WTC11 (cell line): ENCODE measurements around the gene PTPRT. TPM values are rescaled to one million over a fixed set of nuclear protein-coding genes. Genes with fewer than 3 reads are reported as not detected.
A peak's percentile ranks its signal among the peaks of the same experiment; 100 is the strongest.

Experiments used
- ATAC-seq: fragments of 200-7000 bp; cut with Tn5 transposase; 2 replicates; pipeline ENCODE4 v1.10.0; 2021; ENCODE audit warnings: mild to moderate bottlenecking, moderate library complexity
- CTCF ChIA-PET: fragments of 300-600 bp; sonication (Branson Sonifier 250); formaldehyde crosslinking; loops from one replicate; lab custom pipeline; 2021; ENCODE audit warnings: antibody characterized with exemption; lab: Charles Lee
- POLR2A ChIA-PET: fragments of 350-600 bp; sonication (Branson Sonifier 250); formaldehyde crosslinking; loops from one replicate; lab custom pipeline; 2021; ENCODE audit warnings: antibody characterized with exemption; lab: Charles Lee
- DNase-seq: peaks from one replicate; pipeline ENCODE4 v3.0.0; 2021; ENCODE audit warnings: low spot score
- H3K27ac Mint-ChIP-seq: 2 replicates; pipeline ENCODE4 v1.8.0; 2021; ENCODE audit warnings: mixed read lengths
- H3K27me3 Mint-ChIP-seq: 2 replicates; pipeline ENCODE4 v1.8.0; 2021; ENCODE audit warnings: low read depth, mild to moderate bottlenecking, moderate library complexity, mixed read lengths
- H3K36me3 Mint-ChIP-seq: 2 replicates; pipeline ENCODE4 v1.8.0; 2021; ENCODE audit warnings: mixed read lengths
- H3K4me1 Mint-ChIP-seq: 2 replicates; pipeline ENCODE4 v1.8.0; 2022; ENCODE audit warnings: mixed read lengths
- H3K4me3 Mint-ChIP-seq: 2 replicates; pipeline ENCODE4 v1.8.0; 2021; ENCODE audit warnings: mild to moderate bottlenecking, moderate library complexity, mixed read lengths
- H3K9me3 Mint-ChIP-seq: 2 replicates; pipeline ENCODE4 v1.8.0; 2021; ENCODE audit warnings: mixed read lengths
- ARID4B ChIP-seq: sonication (generic); formaldehyde crosslinking; IDR thresholded peaks from 2 replicates; pipeline ENCODE4 v1.8.0; 2023; ENCODE audit warnings: missing genetic modification reagents, mild to moderate bottlenecking, borderline replicate concordance
- ATF3 ChIP-seq: sonication (generic); formaldehyde crosslinking; conservative IDR thresholded peaks from 2 replicates; pipeline ENCODE4 v1.8.1; 2022; ENCODE audit warnings: mild to moderate bottlenecking, missing genetic modification reagents
- CTCF ChIP-seq: fragments of 200-600 bp; IDR thresholded peaks from 2 replicates; pipeline ENCODE4 v1.8.0; 2022; ENCODE audit warnings: antibody characterized with exemption
- E2F4 ChIP-seq: sonication (generic); formaldehyde crosslinking; IDR thresholded peaks from 2 replicates; pipeline ENCODE4 v1.8.1; 2022; ENCODE audit warnings: low read depth, mild to moderate bottlenecking, moderate library complexity, missing genetic modification reagents, borderline replicate concordance
- ESRRA ChIP-seq: sonication (generic); formaldehyde crosslinking; IDR thresholded peaks from 2 replicates; pipeline ENCODE4 v1.8.1; 2022; ENCODE audit warnings: mild to moderate bottlenecking, missing genetic modification reagents, borderline replicate concordance
- ETV6 ChIP-seq: sonication (generic); formaldehyde crosslinking; IDR thresholded peaks from 2 replicates; pipeline ENCODE4 v1.8.1; 2022; ENCODE audit warnings: mild to moderate bottlenecking, missing genetic modification reagents
- NFYB ChIP-seq: sonication (generic); formaldehyde crosslinking; conservative IDR thresholded peaks from 2 replicates; pipeline ENCODE4 v1.8.0; 2022; ENCODE audit warnings: low read depth, missing genetic modification reagents
- OVOL2 ChIP-seq: fragments of 250-450 bp; sonication (Bioruptor Pico); IDR thresholded peaks from 2 replicates; pipeline ENCODE4 v1.9.0; 2021; ENCODE audit warnings: mild to moderate bottlenecking, borderline replicate concordance
- SMAD4 ChIP-seq: sonication (generic); formaldehyde crosslinking; IDR thresholded peaks from 2 replicates; pipeline ENCODE4 v1.8.0; 2022; ENCODE audit warnings: mild to moderate bottlenecking, missing genetic modification reagents
- STAT6 ChIP-seq: sonication (generic); formaldehyde crosslinking; conservative IDR thresholded peaks from 2 replicates; pipeline ENCODE4 v1.8.1; 2023; ENCODE audit warnings: mild to moderate bottlenecking, low read depth, missing genetic modification reagents, moderate library complexity
- USF2 ChIP-seq: sonication (generic); formaldehyde crosslinking; IDR thresholded peaks from 2 replicates; pipeline ENCODE4 v1.8.1; 2023; ENCODE audit warnings: mild to moderate bottlenecking, missing genetic modification reagents, moderate library complexity
- total RNA-seq: library from RNA; stranded (reverse); gene quantifications from 3 replicates; pipeline ENCODE4 v1.2.3, GENCODE V29; 2021

PTPRT gene
- total RNA-seq, 1 experiment from 2014 or later, result 1.1 TPM

GRCh38 chr20:42852691-42853090 lies 337.0 kb downstream of the PTPRT start (continued):
- TF ChIP-seq STAT6, result no peak
- TF ChIP-seq NFYB (CRISPR knock-in tag), result no peak
- no peak for TF ChIP-seq OVOL2 (CRISPR knock-in tag)
- no peak for TF ChIP-seq SMAD4
- TF ChIP-seq ETV6 (CRISPR knock-in tag), result no peak
- TF ChIP-seq CTCF, result no peak
- TF ChIP-seq USF2 (CRISPR knock-in tag), result no peak
- TF ChIP-seq E2F4 (CRISPR knock-in tag), result no peak
- no peak for TF ChIP-seq ARID4B (CRISPR knock-in tag)
- TF ChIP-seq ESRRA (CRISPR knock-in tag), result no peak

GRCh38 chr20:42846784-42847490 lies 342.8 kb downstream of the PTPRT start:
- no peak overlapping the region for H3K27ac Mint-ChIP-seq
- H3K27me3 Mint-ChIP-seq, result no peaks in the 10 kb centered on the region
- ATAC-seq (peak; percentile 58), DNase-seq (no peak)
- ChIA-PET CTCF (no interaction called here), POLR2A (no interaction called here)
- H3K4me1 Mint-ChIP-seq, result peaks cover 9% of the 10 kb centered on the region
- H3K9me3 Mint-ChIP-seq, result peaks cover 30% of the 10 kb centered on the region; the same call in 1 of the 2 replicates
- TF ChIP-seq ATF3 (CRISPR knock-in tag), result no peak
- no peak overlapping the region for H3K4me3 Mint-ChIP-seq
- H3K36me3 Mint-ChIP-seq, result no peaks in the 10 kb centered on the region
